WTC11 (cell line): ENCODE data around the gene CLCF1. TPM values are rescaled to one million over a fixed set of nuclear protein-coding genes. Genes with fewer than 3 reads are reported as not detected.
A peak's percentile ranks its signal among the peaks of the same experiment; 100 is the strongest.

Experiments
- ATAC-seq: fragments of 200-7000 bp; cut with Tn5 transposase; 2 replicates; pipeline ENCODE4 v1.10.0; 2021; ENCODE audit warnings: mild to moderate bottlenecking, moderate library complexity
- CTCF ChIA-PET: fragments of 300-600 bp; sonication (Branson Sonifier 250); formaldehyde crosslinking; loops from one replicate; lab custom pipeline; 2021; ENCODE audit warnings: antibody characterized with exemption; lab: Charles Lee
- POLR2A ChIA-PET: fragments of 350-600 bp; sonication (Branson Sonifier 250); formaldehyde crosslinking; loops from one replicate; lab custom pipeline; 2021; ENCODE audit warnings: antibody characterized with exemption; lab: Charles Lee
- DNase-seq: peaks from one replicate; pipeline ENCODE4 v3.0.0; 2021; ENCODE audit warnings: low spot score
- H3K27ac Mint-ChIP-seq: 2 replicates; pipeline ENCODE4 v1.8.0; 2021; ENCODE audit warnings: mixed read lengths
- H3K27me3 Mint-ChIP-seq: 2 replicates; pipeline ENCODE4 v1.8.0; 2021; ENCODE audit warnings: low read depth, mild to moderate bottlenecking, moderate library complexity, mixed read lengths
- H3K36me3 Mint-ChIP-seq: 2 replicates; pipeline ENCODE4 v1.8.0; 2021; ENCODE audit warnings: mixed read lengths
- H3K4me1 Mint-ChIP-seq: 2 replicates; pipeline ENCODE4 v1.8.0; 2022; ENCODE audit warnings: mixed read lengths
- H3K4me3 Mint-ChIP-seq: 2 replicates; pipeline ENCODE4 v1.8.0; 2021; ENCODE audit warnings: mild to moderate bottlenecking, moderate library complexity, mixed read lengths
- H3K9me3 Mint-ChIP-seq: 2 replicates; pipeline ENCODE4 v1.8.0; 2021; ENCODE audit warnings: mixed read lengths
- CBFB ChIP-seq: sonication (generic); formaldehyde crosslinking; IDR thresholded peaks from 2 replicates; pipeline ENCODE4 v1.8.1; 2022; ENCODE audit warnings: mild to moderate bottlenecking, low read depth, missing genetic modification reagents
- CREB1 ChIP-seq: sonication (generic); formaldehyde crosslinking; IDR thresholded peaks from 2 replicates; pipeline ENCODE4 v1.8.0; 2023; ENCODE audit warnings: mild to moderate bottlenecking, missing genetic modification reagents
- E2F4 ChIP-seq: sonication (generic); formaldehyde crosslinking; IDR thresholded peaks from 2 replicates; pipeline ENCODE4 v1.8.1; 2022; ENCODE audit warnings: low read depth, mild to moderate bottlenecking, moderate library complexity, missing genetic modification reagents, borderline replicate concordance
- ESRRA ChIP-seq: sonication (generic); formaldehyde crosslinking; IDR thresholded peaks from 2 replicates; pipeline ENCODE4 v1.8.1; 2022; ENCODE audit warnings: mild to moderate bottlenecking, missing genetic modification reagents, borderline replicate concordance
- FOXP1 ChIP-seq: sonication (generic); formaldehyde crosslinking; IDR thresholded peaks from 2 replicates; pipeline ENCODE4 v1.8.0; 2022; ENCODE audit warnings: missing genetic modification reagents, mild to moderate bottlenecking, moderate library complexity, borderline replicate concordance
- GTF2I ChIP-seq: fragments of 250-450 bp; sonication (Bioruptor Pico); conservative IDR thresholded peaks from 2 replicates; pipeline ENCODE4 v1.4.0; 2021; ENCODE audit warnings: mild to moderate bottlenecking
- IRF2 ChIP-seq: sonication (generic); formaldehyde crosslinking; IDR thresholded peaks from 2 replicates; pipeline ENCODE4 v1.8.0; 2022; ENCODE audit warnings: low read depth, missing genetic modification reagents, borderline replicate concordance
- JAZF1 ChIP-seq: fragments of 250-450 bp; sonication (Bioruptor Pico); IDR thresholded peaks from 2 replicates; pipeline ENCODE4 v1.9.0; 2021; ENCODE audit warnings: moderate library complexity, mild to moderate bottlenecking, inconsistent platforms
- NFE2L1 ChIP-seq: sonication (generic); formaldehyde crosslinking; IDR thresholded peaks from 2 replicates; pipeline ENCODE4 v1.8.1; 2023; ENCODE audit warnings: missing genetic modification reagents
- NFYB ChIP-seq: sonication (generic); formaldehyde crosslinking; conservative IDR thresholded peaks from 2 replicates; pipeline ENCODE4 v1.8.0; 2022; ENCODE audit warnings: low read depth, missing genetic modification reagents
- NR3C1 ChIP-seq: sonication (generic); formaldehyde crosslinking; conservative IDR thresholded peaks from 2 replicates; pipeline ENCODE4 v1.8.1; 2023; ENCODE audit warnings: low read depth, mild to moderate bottlenecking, missing genetic modification reagents
- OVOL2 ChIP-seq: fragments of 250-450 bp; sonication (Bioruptor Pico); IDR thresholded peaks from 2 replicates; pipeline ENCODE4 v1.9.0; 2021; ENCODE audit warnings: mild to moderate bottlenecking, borderline replicate concordance
- PREB ChIP-seq: sonication (generic); formaldehyde crosslinking; IDR thresholded peaks from 2 replicates; pipeline ENCODE4 v1.8.1; 2022; ENCODE audit warnings: mild to moderate bottlenecking, missing genetic modification reagents, moderate library complexity, borderline replicate concordance
- RELA ChIP-seq: sonication (generic); formaldehyde crosslinking; IDR thresholded peaks from 2 replicates; pipeline ENCODE4 v1.8.1; 2022; ENCODE audit warnings: missing genetic modification reagents, mild to moderate bottlenecking, borderline replicate concordance
- SMAD3 ChIP-seq: sonication (generic); formaldehyde crosslinking; IDR thresholded peaks from 2 replicates; pipeline ENCODE4 v1.8.0; 2022; ENCODE audit warnings: missing genetic modification reagents, mild to moderate bottlenecking, borderline replicate concordance
- SOX15 ChIP-seq: fragments of 250-450 bp; sonication (Bioruptor Pico); IDR thresholded peaks from 2 replicates; pipeline ENCODE4 v1.9.0; 2021; ENCODE audit warnings: mild to moderate bottlenecking
- TEAD4 ChIP-seq: sonication (generic); formaldehyde crosslinking; IDR thresholded peaks from 2 replicates; pipeline ENCODE4 v1.8.0; 2022; ENCODE audit warnings: mild to moderate bottlenecking, missing genetic modification reagents
- TP53 ChIP-seq: sonication (generic); formaldehyde crosslinking; IDR thresholded peaks from 2 replicates; pipeline ENCODE4 v1.8.1; 2023; ENCODE audit warnings: mild to moderate bottlenecking, missing genetic modification reagents
- USF2 ChIP-seq: sonication (generic); formaldehyde crosslinking; IDR thresholded peaks from 2 replicates; pipeline ENCODE4 v1.8.1; 2023; ENCODE audit warnings: mild to moderate bottlenecking, missing genetic modification reagents, moderate library complexity
- ZBTB43 ChIP-seq: sonication (generic); formaldehyde crosslinking; IDR thresholded peaks from 2 replicates; pipeline ENCODE4 v1.8.1; 2023; ENCODE audit warnings: mild to moderate bottlenecking, missing genetic modification reagents
- ZNF138 ChIP-seq: sonication (generic); formaldehyde crosslinking; conservative IDR thresholded peaks from 2 replicates; pipeline ENCODE4 v1.8.1; 2022; ENCODE audit warnings: mild to moderate bottlenecking, moderate library complexity, missing genetic modification reagents
- ZNF219 ChIP-seq: sonication (generic); formaldehyde crosslinking; IDR thresholded peaks from 2 replicates; pipeline ENCODE4 v1.8.0; 2023; ENCODE audit warnings: missing genetic modification reagents, mild to moderate bottlenecking, borderline replicate concordance
- ZNF232 ChIP-seq: sonication (generic); formaldehyde crosslinking; IDR thresholded peaks from 2 replicates; pipeline ENCODE4 v1.8.0; 2022; ENCODE audit warnings: mild to moderate bottlenecking, missing genetic modification reagents
- ZNF263 ChIP-seq: sonication (generic); formaldehyde crosslinking; IDR thresholded peaks from 2 replicates; pipeline ENCODE4 v1.8.1; 2022; ENCODE audit warnings: low read depth, mild to moderate bottlenecking, moderate library complexity, missing genetic modification reagents
- ZNF423 ChIP-seq: fragments of 250-450 bp; sonication (Bioruptor Pico); IDR thresholded peaks from 2 replicates; pipeline ENCODE4 v2.1.2; 2022; ENCODE audit warnings: mild to moderate bottlenecking, moderate library complexity
- total RNA-seq: library from RNA; stranded (reverse); gene quantifications from 3 replicates; pipeline ENCODE4 v1.2.3, GENCODE V29; 2021
- TF ChIP-seq, protein P1 (sequence below): fragments of 250-450 bp; sonication (Bioruptor Pico); conservative IDR thresholded peaks from 2 replicates; pipeline ENCODE4 v1.9.0; 2021; ENCODE audit warnings: mild to moderate bottlenecking
- TF ChIP-seq, protein P2 (sequence below): sonication (generic); formaldehyde crosslinking; IDR thresholded peaks from 2 replicates; pipeline ENCODE4 v1.8.0; 2023; ENCODE audit warnings: mild to moderate bottlenecking, missing genetic modification reagents
- TF ChIP-seq, protein P3 (sequence below): sonication (generic); formaldehyde crosslinking; IDR thresholded peaks from 2 replicates; pipeline ENCODE4 v1.8.0; 2023; ENCODE audit warnings: missing genetic modification reagents

Gene CLCF1
- total RNA-seq, 1 experiment from 2014 or later: 0.92 TPM

- H3K9me3 Mint-ChIP-seq: no peaks in the 10 kb centered on the region
- POLR2A ChIA-PET: interaction anchor here (0.6 to 2.2 kb wide), 16 partner anchors 10 to 81 kb away, joined by 3 to 21 read pairs (median 6); partner anchors contain the start of genes AIP, PTPRCAP, RAD9A and RPS6KB2
- CTCF ChIA-PET: interaction anchor here (0.5 to 3.9 kb wide), 51 partner anchors 8 to 1179 kb away, joined by 3 to 112 read pairs (median 5); partner anchors contain the start of genes AIP, ANKRD13D, CLCF1 and CORO1B
- H3K4me3 Mint-ChIP-seq: peak within 1 kb of the TSS; percentile 73
- no peaks in the 10 kb centered on the region for H3K27me3 Mint-ChIP-seq
- peaks cover 34% of the 10 kb centered on the region for H3K4me1 Mint-ChIP-seq
- DNase-seq (peak; percentile 88), ATAC-seq (peak; percentile 86)
- peak within 1 kb of the TSS; percentile 78 for H3K27ac Mint-ChIP-seq
- H3K36me3 Mint-ChIP-seq: peaks cover 13% of the 10 kb centered on the region
- TF ChIP-seq USF2 (no peak), ZNF423 (CRISPR knock-in tag) (no peak), ZBTB43 (CRISPR knock-in tag) (no peak), ZNF263 (CRISPR knock-in tag) (no peak), JAZF1 (CRISPR knock-in tag) (no peak), GTF2I (CRISPR knock-in tag) (no peak), ZNF138 (CRISPR knock-in tag) (no peak), CBFB (CRISPR knock-in tag) (no peak), TP53 (no peak), TEAD4 (CRISPR knock-in tag) (no peak), PREB (CRISPR knock-in tag) (no peak), NFE2L1 (CRISPR knock-in tag) (no peak), NFYB (no peak), NR3C1 (CRISPR knock-in tag) (no peak), OVOL2 (CRISPR knock-in tag) (no peak), ESRRA (CRISPR knock-in tag) (no peak), ZNF232 (CRISPR knock-in tag) (0 out of 2 replicates have a peak, but pooled peaks have one; percentile 51), RELA (CRISPR knock-in tag) (no peak), SOX15 (CRISPR knock-in tag) (no peak), CREB1 (CRISPR knock-in tag) (no peak), SMAD3 (no peak), IRF2 (CRISPR knock-in tag) (no peak), FOXP1 (CRISPR knock-in tag) (0 out of 2 replicates have a peak, but pooled peaks have one; percentile 39), E2F4 (CRISPR knock-in tag) (no peak), ZNF219 (CRISPR knock-in tag) (0 out of 2 replicates have a peak, but pooled peaks have one; percentile 25)
- TF ChIP-seq, protein P1, sequence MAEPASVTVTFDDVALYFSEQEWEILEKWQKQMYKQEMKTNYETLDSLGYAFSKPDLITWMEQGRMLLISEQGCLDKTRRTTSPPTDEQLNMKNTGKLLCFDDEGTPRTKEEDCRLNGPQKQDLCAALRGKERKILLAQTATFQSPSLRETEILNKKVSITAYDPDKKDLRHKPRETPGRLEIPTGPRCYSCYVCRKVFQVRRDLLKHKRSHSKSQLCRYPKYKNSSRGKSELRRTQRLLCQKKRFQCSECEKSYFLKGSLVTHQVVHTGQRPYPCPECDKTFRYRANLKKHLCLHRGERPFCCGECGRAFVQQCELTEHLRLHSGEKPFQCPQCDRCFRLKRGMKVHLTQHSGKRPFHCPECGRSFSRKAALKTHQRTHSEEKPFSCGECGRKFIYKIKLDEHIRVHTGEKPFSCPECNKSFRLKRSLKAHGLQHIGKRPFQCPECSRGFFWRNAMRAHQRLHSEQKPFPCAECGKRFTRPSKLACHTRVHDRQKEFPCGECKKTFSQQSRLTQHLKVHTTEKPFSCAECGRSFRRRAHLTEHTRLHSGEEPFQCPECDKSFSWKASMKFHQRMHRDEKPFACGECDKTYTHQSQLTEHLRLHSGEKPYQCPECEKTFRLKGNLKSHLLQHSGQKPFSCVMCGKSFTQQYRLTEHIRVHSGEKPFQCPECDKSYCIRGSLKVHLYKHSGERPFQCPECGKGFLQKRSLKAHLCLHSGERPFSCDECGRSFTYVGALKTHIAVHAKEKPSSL (CRISPR knock-in tag): no peak
- TF ChIP-seq, protein P2, sequence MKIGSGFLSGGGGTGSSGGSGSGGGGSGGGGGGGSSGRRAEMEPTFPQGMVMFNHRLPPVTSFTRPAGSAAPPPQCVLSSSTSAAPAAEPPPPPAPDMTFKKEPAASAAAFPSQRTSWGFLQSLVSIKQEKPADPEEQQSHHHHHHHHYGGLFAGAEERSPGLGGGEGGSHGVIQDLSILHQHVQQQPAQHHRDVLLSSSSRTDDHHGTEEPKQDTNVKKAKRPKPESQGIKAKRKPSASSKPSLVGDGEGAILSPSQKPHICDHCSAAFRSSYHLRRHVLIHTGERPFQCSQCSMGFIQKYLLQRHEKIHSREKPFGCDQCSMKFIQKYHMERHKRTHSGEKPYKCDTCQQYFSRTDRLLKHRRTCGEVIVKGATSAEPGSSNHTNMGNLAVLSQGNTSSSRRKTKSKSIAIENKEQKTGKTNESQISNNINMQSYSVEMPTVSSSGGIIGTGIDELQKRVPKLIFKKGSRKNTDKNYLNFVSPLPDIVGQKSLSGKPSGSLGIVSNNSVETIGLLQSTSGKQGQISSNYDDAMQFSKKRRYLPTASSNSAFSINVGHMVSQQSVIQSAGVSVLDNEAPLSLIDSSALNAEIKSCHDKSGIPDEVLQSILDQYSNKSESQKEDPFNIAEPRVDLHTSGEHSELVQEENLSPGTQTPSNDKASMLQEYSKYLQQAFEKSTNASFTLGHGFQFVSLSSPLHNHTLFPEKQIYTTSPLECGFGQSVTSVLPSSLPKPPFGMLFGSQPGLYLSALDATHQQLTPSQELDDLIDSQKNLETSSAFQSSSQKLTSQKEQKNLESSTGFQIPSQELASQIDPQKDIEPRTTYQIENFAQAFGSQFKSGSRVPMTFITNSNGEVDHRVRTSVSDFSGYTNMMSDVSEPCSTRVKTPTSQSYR (CRISPR knock-in tag): 0 out of 2 replicates have a peak, but pooled peaks have one; percentile 52
- TF ChIP-seq, protein P3, sequence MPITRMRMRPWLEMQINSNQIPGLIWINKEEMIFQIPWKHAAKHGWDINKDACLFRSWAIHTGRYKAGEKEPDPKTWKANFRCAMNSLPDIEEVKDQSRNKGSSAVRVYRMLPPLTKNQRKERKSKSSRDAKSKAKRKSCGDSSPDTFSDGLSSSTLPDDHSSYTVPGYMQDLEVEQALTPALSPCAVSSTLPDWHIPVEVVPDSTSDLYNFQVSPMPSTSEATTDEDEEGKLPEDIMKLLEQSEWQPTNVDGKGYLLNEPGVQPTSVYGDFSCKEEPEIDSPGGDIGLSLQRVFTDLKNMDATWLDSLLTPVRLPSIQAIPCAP (CRISPR knock-in tag): no peak
Observed at GRCh38 chr11:67401495-67402191, 28.2 kb upstream of the CLCF1 start, which contains the start of gene PPP1CA. Gene PPP1CA, minus strand, starts transcription at chr11:67401858. Its CDS starts 76 bp downstream, at chr11:67401782.
